Gastrocnemius medialis (tissue), 4 donors: ENCODE measurements around the gene LRCH4.

Experiments used
- POLR2A ChIP-seq, 2 donors: fragments of 450-650 bp; IDR thresholded peaks; one replicate each; pipeline ENCODE4 v1.6.1; 2017; ENCODE audit warnings: antibody characterized with exemption in 2 of 2, mild to moderate bottlenecking in 2 of 2, moderate library complexity in 2 of 2
- TF ChIP-seq, protein P1 (sequence below), 5 experiments: fragments of 450-650 bp in 3 of 5; fragments of 200-600 bp in 2 of 5; sonication (generic) in 2 of 5; IDR thresholded peaks in 4 of 5; conservative IDR thresholded peaks in 1 of 5; 1 replicate in 4 of 5; 2 replicates in 1 of 5; pipeline ENCODE4 v1.5.1; 2016 to 2019; ENCODE audit warnings: antibody characterized with exemption in 5 of 5, mild to moderate bottlenecking in 3 of 5, moderate library complexity in 3 of 5

DNA sequence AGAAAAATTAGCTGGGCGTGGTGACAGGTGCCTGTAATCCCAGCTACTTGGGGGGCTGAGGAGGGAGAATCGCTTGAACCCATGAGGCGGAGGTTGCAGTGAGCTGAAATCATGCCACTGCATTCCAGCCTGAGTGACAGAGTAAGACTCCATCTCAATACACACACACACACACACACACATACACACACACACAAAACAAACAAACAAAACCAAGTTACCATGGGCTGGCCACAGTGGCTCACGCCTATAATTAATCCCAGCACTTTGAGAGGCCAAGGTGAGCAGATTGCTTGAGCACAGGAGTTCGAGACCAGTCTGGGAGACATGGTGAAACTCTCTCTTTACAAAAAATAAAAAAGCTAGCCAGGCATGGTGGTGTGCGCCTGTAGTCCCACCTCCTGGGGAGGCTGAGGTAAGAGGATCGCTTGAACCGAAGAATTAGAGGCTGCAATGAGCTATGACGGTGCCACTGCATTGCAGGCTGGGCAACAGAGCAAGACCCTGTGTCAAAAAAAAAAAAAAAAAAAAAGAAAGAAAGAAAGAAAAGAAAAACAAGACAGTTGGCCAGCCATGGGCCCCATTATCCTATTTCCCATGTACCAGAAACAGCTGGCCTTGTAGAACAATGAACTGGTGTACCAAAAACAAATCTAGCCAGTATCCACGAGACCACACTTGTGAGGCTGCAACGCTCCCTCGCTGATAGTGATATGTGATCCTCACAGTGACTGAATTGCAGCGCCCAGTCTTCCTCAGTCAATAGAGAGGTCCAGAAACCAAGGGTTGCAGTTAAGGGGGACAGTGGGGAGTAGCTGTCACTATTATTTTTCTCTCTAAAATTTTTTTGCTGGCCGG, 53.5 kb downstream of the LRCH4 start:
- TF ChIP-seq, protein P1, sequence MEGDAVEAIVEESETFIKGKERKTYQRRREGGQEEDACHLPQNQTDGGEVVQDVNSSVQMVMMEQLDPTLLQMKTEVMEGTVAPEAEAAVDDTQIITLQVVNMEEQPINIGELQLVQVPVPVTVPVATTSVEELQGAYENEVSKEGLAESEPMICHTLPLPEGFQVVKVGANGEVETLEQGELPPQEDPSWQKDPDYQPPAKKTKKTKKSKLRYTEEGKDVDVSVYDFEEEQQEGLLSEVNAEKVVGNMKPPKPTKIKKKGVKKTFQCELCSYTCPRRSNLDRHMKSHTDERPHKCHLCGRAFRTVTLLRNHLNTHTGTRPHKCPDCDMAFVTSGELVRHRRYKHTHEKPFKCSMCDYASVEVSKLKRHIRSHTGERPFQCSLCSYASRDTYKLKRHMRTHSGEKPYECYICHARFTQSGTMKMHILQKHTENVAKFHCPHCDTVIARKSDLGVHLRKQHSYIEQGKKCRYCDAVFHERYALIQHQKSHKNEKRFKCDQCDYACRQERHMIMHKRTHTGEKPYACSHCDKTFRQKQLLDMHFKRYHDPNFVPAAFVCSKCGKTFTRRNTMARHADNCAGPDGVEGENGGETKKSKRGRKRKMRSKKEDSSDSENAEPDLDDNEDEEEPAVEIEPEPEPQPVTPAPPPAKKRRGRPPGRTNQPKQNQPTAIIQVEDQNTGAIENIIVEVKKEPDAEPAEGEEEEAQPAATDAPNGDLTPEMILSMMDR (IDR thresholded peaks at IDR 0.05 in 4 of 5, conservative IDR thresholded peaks at IDR 0.05 in 1 of 5), result no peak
- TF ChIP-seq POLR2A (IDR thresholded peaks at IDR 0.05), result no peak
